ENCODE results near the gene NRTN.

Gene NRTN

DNA sequence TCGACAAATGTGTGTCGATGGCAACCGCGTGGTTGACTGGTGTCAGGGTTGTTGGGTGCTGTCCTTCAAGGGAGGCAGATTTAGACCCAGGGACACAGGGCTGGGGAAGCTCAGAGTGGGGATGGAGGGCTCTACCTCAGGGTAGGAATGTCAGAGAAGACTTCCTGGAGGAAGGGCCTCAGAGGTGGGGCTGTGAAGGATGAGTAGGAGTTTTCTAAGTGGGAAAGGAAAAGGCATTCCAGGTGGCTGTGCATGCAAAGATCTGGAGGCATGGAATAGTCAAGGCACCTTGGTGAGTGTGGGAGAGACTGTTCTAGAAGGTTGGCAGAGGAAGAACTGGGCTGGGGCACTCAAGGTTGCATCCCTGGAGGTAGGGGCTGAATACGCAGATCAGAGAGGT, 2.0 kb downstream of the NRTN start:
- no peak for DNase-seq
- no peaks in the 10 kb centered on the region for H3K79me2 ChIP-seq (ENCODE audit: control insufficient read depth, insufficient read depth, low read length)
- H3K56ac ChIP-seq (ENCODE audit: low read length): no peak overlapping the region
- H2BK15ac ChIP-seq (replicated peaks; ENCODE audit: low read depth): no peak overlapping the region
- H3K79me1 ChIP-seq (ENCODE audit: low read length): no peaks in the 10 kb centered on the region
- no peak overlapping the region for H3K4ac ChIP-seq (ENCODE audit: low read depth, low read length)
- H2BK5ac ChIP-seq (ENCODE audit: low read length): no peak overlapping the region
- no peaks in the 10 kb centered on the region for H3K27me3 ChIP-seq (ENCODE audit: insufficient read depth, low read length, poor library complexity)
- H3K4me2 ChIP-seq (ENCODE audit: low read length): no peak overlapping the region
- no peak overlapping the region for H2AK5ac ChIP-seq (ENCODE audit: low read length)
- H3K23ac ChIP-seq (ENCODE audit: low read length): no peak overlapping the region
- no CpG with 5 or more reads among the region's 5 CpGs for WGBS (ENCODE audit: extremely low coverage, insufficient coverage, low lambda C conversion rate)
- H3K36me3 ChIP-seq (ENCODE audit: control insufficient read depth, insufficient read depth, low read length): no peaks in the 10 kb centered on the region
- H4K5ac ChIP-seq (ENCODE audit: low read length): no peak overlapping the region
- H3K4me1 ChIP-seq (ENCODE audit: control insufficient read depth, low read depth, low read length): peaks cover 2% of the 10 kb centered on the region
- no peak overlapping the region for H2BK120ac ChIP-seq (ENCODE audit: low read depth, low read length)
- no peak overlapping the region for H3K18ac ChIP-seq (ENCODE audit: low read length)
- H4K8ac ChIP-seq (ENCODE audit: low read depth, low read length): no peak overlapping the region
- no peak overlapping the region for H3K27ac ChIP-seq (ENCODE audit: low read depth, low read length)
- H3K9ac ChIP-seq (ENCODE audit: low read length): no peak overlapping the region
- H3K4me3 ChIP-seq (ENCODE audit: low read length): no peak overlapping the region

DNA sequence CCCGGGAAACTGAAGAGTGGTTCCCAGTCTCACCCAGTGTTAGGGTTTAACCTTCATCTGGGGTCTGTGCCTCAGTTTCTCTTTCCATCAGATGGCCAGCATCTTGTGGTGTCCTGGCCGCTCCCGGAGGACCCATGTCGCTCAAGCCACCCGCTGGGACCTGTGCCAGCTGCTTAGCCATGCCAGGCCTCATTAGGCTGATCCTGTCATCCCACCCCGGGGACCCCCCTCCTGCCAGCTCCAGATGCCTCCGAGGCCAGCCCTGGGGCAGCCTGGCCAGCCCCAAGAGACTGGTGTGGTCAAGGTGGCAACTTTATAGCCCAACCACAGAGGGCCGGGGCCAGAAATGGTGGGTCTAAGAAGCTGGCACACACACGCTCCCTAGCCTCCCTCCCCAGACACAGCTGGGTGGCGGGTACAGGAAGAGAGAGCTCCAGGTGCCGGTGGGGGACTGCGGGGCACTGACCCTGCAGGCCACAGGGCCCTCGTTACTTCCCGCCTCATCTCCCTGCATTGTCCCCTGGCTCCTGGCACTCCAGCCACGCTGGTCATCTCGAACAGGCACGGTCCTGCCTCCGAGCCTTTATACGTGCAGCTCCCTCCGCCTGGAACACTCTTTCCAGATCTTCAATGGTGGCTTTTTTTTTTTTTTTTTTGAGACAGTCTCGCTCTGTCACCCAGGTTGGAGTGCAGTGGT, 3.4 kb downstream of the NRTN start:
- Histone ChIP-seq H4K5ac (ENCODE audit: low read length) (no peak overlapping the region), H4K8ac (ENCODE audit: low read depth, low read length) (no peak overlapping the region), H3K27ac (ENCODE audit: low read depth, low read length) (no peak overlapping the region), H3K4ac (ENCODE audit: low read depth, low read length) (no peak overlapping the region), H3K9ac (ENCODE audit: low read length) (no peak overlapping the region), H2BK120ac (ENCODE audit: low read depth, low read length) (no peak overlapping the region), H2BK5ac (ENCODE audit: low read length) (no peak overlapping the region), H2BK15ac (replicated peaks; ENCODE audit: low read depth) (no peak overlapping the region), H2AK5ac (ENCODE audit: low read length) (no peak overlapping the region), H3K23ac (ENCODE audit: low read length) (no peak overlapping the region), H3K4me3 (ENCODE audit: low read length) (no peak overlapping the region), H3K79me1 (ENCODE audit: low read length) (no peaks in the 10 kb centered on the region), H3K36me3 (ENCODE audit: control insufficient read depth, insufficient read depth, low read length) (no peaks in the 10 kb centered on the region), H3K4me2 (ENCODE audit: low read length) (no peak overlapping the region), H3K56ac (ENCODE audit: low read length) (no peak overlapping the region), H3K79me2 (ENCODE audit: control insufficient read depth, insufficient read depth, low read length) (no peaks in the 10 kb centered on the region), H3K27me3 (ENCODE audit: insufficient read depth, low read length, poor library complexity) (no peaks in the 10 kb centered on the region), H3K4me1 (ENCODE audit: control insufficient read depth, low read depth, low read length) (peaks cover 2% of the 10 kb centered on the region), H3K18ac (ENCODE audit: low read length) (no peak overlapping the region)
- DNase-seq: no peak
- no CpG with 5 or more reads among the region's 21 CpGs for WGBS (ENCODE audit: extremely low coverage, insufficient coverage, low lambda C conversion rate)

DNA sequence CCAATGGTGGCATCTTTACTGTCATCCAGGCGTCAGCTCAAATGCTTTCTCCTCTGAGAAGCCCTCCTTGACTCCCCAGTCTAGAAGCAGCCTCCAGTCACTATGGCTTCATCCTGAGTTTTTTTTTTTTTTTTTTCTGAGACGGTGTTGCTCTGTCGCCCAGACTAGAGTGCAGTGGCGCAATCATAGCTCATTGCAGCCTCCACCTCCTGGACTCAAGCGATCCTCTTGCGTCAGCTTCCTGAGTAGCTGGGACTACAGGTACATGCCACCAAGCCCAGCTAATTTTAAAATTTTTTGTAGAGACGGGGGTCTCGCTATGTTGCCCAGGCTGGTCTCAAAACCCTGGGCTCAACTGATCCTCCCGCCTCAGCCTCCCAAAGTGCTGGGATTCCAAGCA, 4.2 kb downstream of the NRTN start:
- H2BK120ac ChIP-seq (ENCODE audit: low read depth, low read length): no peak overlapping the region
- no CpG with 5 or more reads among the region's 9 CpGs for WGBS (ENCODE audit: extremely low coverage, insufficient coverage, low lambda C conversion rate)
- no peak overlapping the region for H3K4me3 ChIP-seq (ENCODE audit: low read length)
- H3K56ac ChIP-seq (ENCODE audit: low read length): no peak overlapping the region
- no peaks in the 10 kb centered on the region for H3K4me1 ChIP-seq (ENCODE audit: control insufficient read depth, low read depth, low read length)
- H2AK5ac ChIP-seq (ENCODE audit: low read length): no peak overlapping the region
- no peak for DNase-seq
- no peak overlapping the region for H3K4ac ChIP-seq (ENCODE audit: low read depth, low read length)
- no peak overlapping the region for H3K18ac ChIP-seq (ENCODE audit: low read length)
- H2BK5ac ChIP-seq (ENCODE audit: low read length): no peak overlapping the region
- H3K23ac ChIP-seq (ENCODE audit: low read length): no peak overlapping the region
- H2BK15ac ChIP-seq (replicated peaks; ENCODE audit: low read depth): no peak overlapping the region
- no peak overlapping the region for H3K27ac ChIP-seq (ENCODE audit: low read depth, low read length)
- H3K79me1 ChIP-seq (ENCODE audit: low read length): no peaks in the 10 kb centered on the region
- no peak overlapping the region for H3K9ac ChIP-seq (ENCODE audit: low read length)
- H4K5ac ChIP-seq (ENCODE audit: low read length): no peak overlapping the region
- no peak overlapping the region for H3K4me2 ChIP-seq (ENCODE audit: low read length)
- no peak overlapping the region for H4K8ac ChIP-seq (ENCODE audit: low read depth, low read length)
- no peaks in the 10 kb centered on the region for H3K36me3 ChIP-seq (ENCODE audit: control insufficient read depth, insufficient read depth, low read length)
- no peaks in the 10 kb centered on the region for H3K79me2 ChIP-seq (ENCODE audit: control insufficient read depth, insufficient read depth, low read length)
- H3K27me3 ChIP-seq (ENCODE audit: insufficient read depth, low read length, poor library complexity): no peaks in the 10 kb centered on the region

DNA sequence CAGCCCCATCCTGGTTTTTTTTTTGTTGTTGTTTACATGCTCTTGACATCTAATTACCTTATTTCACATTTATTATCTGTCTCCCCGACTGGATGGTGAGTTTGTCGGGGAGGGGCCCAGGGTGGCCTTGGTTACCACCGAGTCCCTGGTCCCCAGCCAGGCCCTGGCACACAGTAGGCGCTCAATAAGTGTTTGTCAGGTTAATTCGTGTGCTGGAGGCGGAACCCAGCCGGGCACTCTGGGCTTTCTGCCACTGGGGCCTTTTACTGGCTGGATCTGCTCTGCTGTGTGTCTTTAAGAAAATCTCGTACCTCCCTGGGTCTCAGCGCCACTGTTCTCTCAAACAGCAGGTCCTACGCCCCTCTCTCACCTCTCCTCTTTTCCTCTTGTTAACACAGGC, 4.6 kb downstream of the NRTN start:
- Histone ChIP-seq H3K56ac (ENCODE audit: low read length) (no peak overlapping the region), H3K23ac (ENCODE audit: low read length) (no peak overlapping the region), H4K5ac (ENCODE audit: low read length) (no peak overlapping the region), H3K9ac (ENCODE audit: low read length) (no peak overlapping the region), H3K18ac (ENCODE audit: low read length) (no peak overlapping the region), H2BK120ac (ENCODE audit: low read depth, low read length) (no peak overlapping the region), H4K8ac (ENCODE audit: low read depth, low read length) (no peak overlapping the region), H2BK5ac (ENCODE audit: low read length) (no peak overlapping the region), H3K79me2 (ENCODE audit: control insufficient read depth, insufficient read depth, low read length) (no peaks in the 10 kb centered on the region), H3K27me3 (ENCODE audit: insufficient read depth, low read length, poor library complexity) (no peaks in the 10 kb centered on the region), H3K4me3 (ENCODE audit: low read length) (no peak overlapping the region), H3K79me1 (ENCODE audit: low read length) (no peaks in the 10 kb centered on the region), H3K4me1 (ENCODE audit: control insufficient read depth, low read depth, low read length) (no peaks in the 10 kb centered on the region), H3K4me2 (ENCODE audit: low read length) (no peak overlapping the region), H3K27ac (ENCODE audit: low read depth, low read length) (no peak overlapping the region), H2AK5ac (ENCODE audit: low read length) (no peak overlapping the region), H2BK15ac (replicated peaks; ENCODE audit: low read depth) (no peak overlapping the region), H3K4ac (ENCODE audit: low read depth, low read length) (no peak overlapping the region), H3K36me3 (ENCODE audit: control insufficient read depth, insufficient read depth, low read length) (no peaks in the 10 kb centered on the region)
- WGBS (ENCODE audit: extremely low coverage, insufficient coverage, low lambda C conversion rate): no CpG with 5 or more reads among the region's 10 CpGs
- no peak for DNase-seq

DNA sequence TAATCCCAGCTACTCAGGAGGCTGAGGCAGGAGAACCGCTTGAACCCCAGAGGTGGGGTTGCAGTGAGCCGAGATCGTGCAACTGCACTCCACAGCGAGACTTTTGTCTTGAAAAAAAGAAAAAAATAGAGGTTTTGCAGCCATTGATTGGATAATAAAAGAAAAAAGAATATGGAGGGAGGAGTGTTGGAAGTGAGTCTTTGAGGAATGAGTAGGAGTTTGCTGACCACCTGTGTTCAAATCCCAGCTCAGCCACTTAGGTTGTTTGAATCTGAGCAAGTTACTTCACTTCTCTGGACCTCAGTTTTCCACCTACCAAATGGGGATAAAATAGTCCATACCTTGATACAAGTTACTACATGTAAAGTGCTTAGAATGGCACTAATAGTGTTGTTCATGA, 6.2 kb downstream of the NRTN start:
- DNase-seq: no peak
- Histone ChIP-seq H2AK5ac (ENCODE audit: low read length) (no peak overlapping the region), H3K4me2 (ENCODE audit: low read length) (no peak overlapping the region), H4K8ac (ENCODE audit: low read depth, low read length) (no peak overlapping the region), H3K27ac (ENCODE audit: low read depth, low read length) (no peak overlapping the region), H3K79me1 (ENCODE audit: low read length) (no peaks in the 10 kb centered on the region), H4K5ac (ENCODE audit: low read length) (no peak overlapping the region), H2BK120ac (ENCODE audit: low read depth, low read length) (no peak overlapping the region), H3K23ac (ENCODE audit: low read length) (no peak overlapping the region), H2BK15ac (replicated peaks; ENCODE audit: low read depth) (no peak overlapping the region), H3K56ac (ENCODE audit: low read length) (no peak overlapping the region), H3K4ac (ENCODE audit: low read depth, low read length) (no peak overlapping the region), H2BK5ac (ENCODE audit: low read length) (no peak overlapping the region), H3K27me3 (ENCODE audit: insufficient read depth, low read length, poor library complexity) (no peaks in the 10 kb centered on the region), H3K9ac (ENCODE audit: low read length) (no peak overlapping the region), H3K18ac (ENCODE audit: low read length) (no peak overlapping the region), H3K36me3 (ENCODE audit: control insufficient read depth, insufficient read depth, low read length) (no peaks in the 10 kb centered on the region), H3K79me2 (ENCODE audit: control insufficient read depth, insufficient read depth, low read length) (no peaks in the 10 kb centered on the region), H3K4me1 (ENCODE audit: control insufficient read depth, low read depth, low read length) (no peaks in the 10 kb centered on the region), H3K4me3 (ENCODE audit: low read length) (no peak overlapping the region)
- WGBS (ENCODE audit: extremely low coverage, insufficient coverage, low lambda C conversion rate): no CpG with 5 or more reads among the region's 4 CpGs
